Activated CD4-positive, alpha-beta T cell treated with anti-CD3 and anti-CD28 coated beads for 36 hours (primary cell): ENCODE results near the gene TRIB2. TPM values are rescaled to one million over a fixed set of nuclear protein-coding genes. Genes with fewer than 3 reads are reported as not detected.

ENCODE experiments used
- ATAC-seq: fragments of 200-7000 bp; cut with Tn5 transposase; one replicate; pipeline ENCODE4 v1.10.0; 2021; ENCODE audit warnings: mild to moderate bottlenecking, moderate library complexity
- CTCF ChIA-PET: fragments of 350-600 bp; sonication (Branson Sonifier 250); formaldehyde crosslinking; loops from one replicate; lab custom pipeline; 2021; ENCODE audit warnings: antibody characterized with exemption; lab: Charles Lee
- POLR2A ChIA-PET: fragments of 350-600 bp; sonication (Branson Sonifier 250); formaldehyde crosslinking; loops from one replicate; lab custom pipeline; 2021; ENCODE audit warnings: antibody characterized with exemption, inconsistent platforms; lab: Charles Lee
- DNase-seq: peaks from one replicate; pipeline ENCODE4 v3.0.0-alpha.2; 2020
- H3K27ac Mint-ChIP-seq: one replicate; pipeline ENCODE4 v1.8.0; 2021; ENCODE audit warnings: mixed read lengths
- H3K27me3 Mint-ChIP-seq: one replicate; pipeline ENCODE4 v1.8.0; 2021; ENCODE audit warnings: mixed read lengths
- H3K36me3 Mint-ChIP-seq: one replicate; pipeline ENCODE4 v1.8.0; 2021; ENCODE audit warnings: low read depth, mixed read lengths
- H3K4me1 Mint-ChIP-seq: one replicate; pipeline ENCODE4 v1.8.0; 2021; ENCODE audit warnings: mixed read lengths
- H3K4me3 Mint-ChIP-seq: one replicate; pipeline ENCODE4 v1.8.0; 2021; ENCODE audit warnings: mild to moderate bottlenecking, moderate library complexity, mixed read lengths
- H3K9me3 Mint-ChIP-seq: one replicate; pipeline ENCODE4 v1.8.0; 2021; ENCODE audit warnings: low read depth, mixed read lengths
- intact Hi-C, 2 experiments: fragments of 100-400 bp; cut with DNase I in 1 of 2; cut with micrococcal nuclease in 1 of 2; formaldehyde crosslinking; loops; one replicate each; pipeline versions ENCODE4 v1.14.2 to v1.15.1; 2022 to 2024; cut with DNase I, micrococcal nuclease
- total RNA-seq, 2 experiments: library from RNA; stranded (reverse); gene quantifications; one replicate each; pipeline ENCODE4 v1.2.3, GENCODE V29; 2021

TRIB2 gene
- total RNA-seq, 2 experiments from 2014 or later, result 2.7 to 3.7 TPM

GRCh38 chr2:12714391-12715221 is 2.1 kb upstream of the TRIB2 start:
- H3K4me1 Mint-ChIP-seq, result peaks cover 47% of the 10 kb centered on the region

GRCh38 chr2:12715258-12716031 is 1.3 kb upstream of the TRIB2 start:
- no peaks in the 10 kb centered on the region for H3K27me3 Mint-ChIP-seq
- no peaks in the 10 kb centered on the region for H3K9me3 Mint-ChIP-seq
- ChIA-PET POLR2A (interaction anchor here (0.6 to 0.8 kb wide), 2 partner anchors 273 to 292 kb away, joined by 4 to 6 read pairs; no protein-coding TSS in a partner anchor), CTCF (interaction anchor here (0.5 to 2.1 kb wide), 22 partner anchors 8 to 882 kb away, joined by 3 to 13 read pairs (median 3); no protein-coding TSS in a partner anchor)
- intact Hi-C loops, result loop anchor here (1.0 to 10.0 kb wide), 17 partner anchors 142 to 1373 kb away; partner anchors contain the start of gene ROCK2 (in 1 of the 2)
- DNase-seq (no peak), ATAC-seq (no peak)
- H3K36me3 Mint-ChIP-seq, result no peaks in the 10 kb centered on the region
- H3K4me1 Mint-ChIP-seq, result peaks cover 47% of the 10 kb centered on the region
- H3K4me3 Mint-ChIP-seq, result peak overlapping the region; percentile 90
- H3K27ac Mint-ChIP-seq, result no peak overlapping the region

More at GRCh38 chr2:12714391-12715221, 2.1 kb upstream of the TRIB2 start:
- intact Hi-C loops, result loop anchor here (5.0 to 10.0 kb wide), 9 partner anchors 143 to 1372 kb away; partner anchors contain the start of gene ROCK2 (in 1 of the 2)
- Mint-ChIP-seq H3K9me3 (no peaks in the 10 kb centered on the region), H3K27ac (no peak overlapping the region), H3K27me3 (no peaks in the 10 kb centered on the region), H3K4me3 (no peak overlapping the region), H3K36me3 (no peaks in the 10 kb centered on the region)
- no peak for ATAC-seq
- DNase-seq, result no peak
- POLR2A ChIA-PET, result no interaction called here
- CTCF ChIA-PET, result interaction anchor here (0.6 to 1.7 kb wide), 4 partner anchors 46 to 824 kb away, joined by 3 to 6 read pairs (median 3); no protein-coding TSS in a partner anchor

- peak; percentile 88 for DNase-seq
- H3K9me3 Mint-ChIP-seq, result no peaks in the 10 kb centered on the region
- H3K36me3 Mint-ChIP-seq, result no peaks in the 10 kb centered on the region
- intact Hi-C loops, result loop anchor here (1.0 to 10.0 kb wide), 17 partner anchors 141 to 1374 kb away; partner anchors contain the start of gene ROCK2 (in 1 of the 2)
- peak; percentile 40 for ATAC-seq
- H3K4me3 Mint-ChIP-seq, result peak overlapping the region; percentile 90
- peak overlapping the region; percentile 95 for H3K27ac Mint-ChIP-seq
- ChIA-PET POLR2A (interaction anchor here (0.6 to 0.8 kb wide), 2 partner anchors 273 to 291 kb away, joined by 4 to 6 read pairs; no protein-coding TSS in a partner anchor), CTCF (interaction anchor here (0.5 to 2.1 kb wide), 29 partner anchors 8 to 887 kb away, joined by 3 to 13 read pairs (median 4); no protein-coding TSS in a partner anchor)
- H3K27me3 Mint-ChIP-seq, result no peaks in the 10 kb centered on the region
- H3K4me1 Mint-ChIP-seq, result peaks cover 47% of the 10 kb centered on the region
These were observed 779 bp upstream of the TRIB2 start for GRCh38 chr2:12716032-12716281.

GRCh38 chr2:12717191-12718014 is 667 bp downstream of the TRIB2 start:
- H3K27ac Mint-ChIP-seq, result peak overlapping the region; percentile 80
- ATAC-seq (peak; percentile 14), DNase-seq (peak; percentile 67)
- peaks cover 54% of the 10 kb centered on the region for H3K4me1 Mint-ChIP-seq
- H3K27me3 Mint-ChIP-seq, result no peaks in the 10 kb centered on the region
- intact Hi-C loops, result loop anchor here (1.0 to 10.0 kb wide), 15 partner anchors 140 to 1375 kb away; partner anchors contain the start of gene ROCK2 (in 1 of the 2)
- peak overlapping the region; percentile 92 for H3K4me3 Mint-ChIP-seq
- CTCF ChIA-PET, result interaction anchor here (0.6 to 2.1 kb wide), 20 partner anchors 8 to 888 kb away, joined by 3 to 13 read pairs (median 4); no protein-coding TSS in a partner anchor
- no peaks in the 10 kb centered on the region for H3K36me3 Mint-ChIP-seq
- POLR2A ChIA-PET, result interaction anchor here (0.6 to 1.2 kb wide), 2 partner anchors 21 to 641 kb away, joined by 3 read pairs; no protein-coding TSS in a partner anchor
- no peaks in the 10 kb centered on the region for H3K9me3 Mint-ChIP-seq

GRCh38 chr2:12718015-12718671 is 1.4 kb downstream of the TRIB2 start:
- Mint-ChIP-seq H3K4me3 (peak overlapping the region; percentile 92), H3K36me3 (peaks cover 3% of the 10 kb centered on the region), H3K4me1 (peaks cover 62% of the 10 kb centered on the region), H3K9me3 (no peaks in the 10 kb centered on the region), H3K27ac (peak overlapping the region; percentile 70), H3K27me3 (no peaks in the 10 kb centered on the region)
- POLR2A ChIA-PET, result no interaction called here
- DNase-seq (peak; percentile 51), ATAC-seq (peak; percentile 8)
- intact Hi-C loops, result loop anchor here (1.0 to 10.0 kb wide), 12 partner anchors 139 to 1376 kb away; partner anchors contain the start of gene ROCK2 (in 1 of the 2)
- CTCF ChIA-PET, result interaction anchor here (0.6 to 2.1 kb wide), 7 partner anchors 8 to 304 kb away, joined by 3 to 12 read pairs (median 4); no protein-coding TSS in a partner anchor

GRCh38 chr2:12718711-12719399 is 2.1 kb downstream of the TRIB2 start:
- no peak for ATAC-seq
- CTCF ChIA-PET, result no interaction called here
- H3K4me3 Mint-ChIP-seq, result peak overlapping the region; percentile 92
- POLR2A ChIA-PET, result no interaction called here
- H3K27ac Mint-ChIP-seq, result peak overlapping the region; percentile 83
- peaks cover 9% of the 10 kb centered on the region for H3K36me3 Mint-ChIP-seq
- intact Hi-C loops, result loop anchor here (1.0 to 10.0 kb wide), 12 partner anchors 138 to 1377 kb away; partner anchors contain the start of gene ROCK2 (in 1 of the 2)
- DNase-seq, result peak; percentile 47
- peaks cover 68% of the 10 kb centered on the region for H3K4me1 Mint-ChIP-seq
- no peaks in the 10 kb centered on the region for H3K27me3 Mint-ChIP-seq
- H3K9me3 Mint-ChIP-seq, result no peaks in the 10 kb centered on the region

GRCh38 chr2:12719400-12720277 is 2.9 kb downstream of the TRIB2 start:
- POLR2A ChIA-PET, result interaction anchor here (0.8 kb wide), 1 partner anchor 212 kb away, joined by 4 read pairs; no protein-coding TSS in a partner anchor
- peak overlapping the region; percentile 83 for H3K27ac Mint-ChIP-seq
- peak overlapping the region; percentile 92 for H3K4me3 Mint-ChIP-seq
- H3K4me1 Mint-ChIP-seq, result peaks cover 75% of the 10 kb centered on the region
- CTCF ChIA-PET, result interaction anchor here (2.7 kb wide), 1 partner anchor 18 kb away, joined by 8 read pairs; no protein-coding TSS in a partner anchor
- intact Hi-C loops, result loop anchor here (2.0 to 10.0 kb wide), 13 partner anchors 138 to 1377 kb away; partner anchors contain the start of gene ROCK2 (in 1 of the 2)
- ATAC-seq (no peak), DNase-seq (no peak)
- no peaks in the 10 kb centered on the region for H3K9me3 Mint-ChIP-seq
- H3K36me3 Mint-ChIP-seq, result peaks cover 10% of the 10 kb centered on the region
- H3K27me3 Mint-ChIP-seq, result no peaks in the 10 kb centered on the region

- CTCF ChIA-PET, result interaction anchor here (0.8 to 2.7 kb wide), 2 partner anchors 10 to 18 kb away, joined by 3 to 8 read pairs; no protein-coding TSS in a partner anchor
- no peak for ATAC-seq
- Mint-ChIP-seq H3K4me1 (peaks cover 75% of the 10 kb centered on the region), H3K27ac (peak overlapping the region; percentile 23), H3K27me3 (no peaks in the 10 kb centered on the region), H3K36me3 (peaks cover 10% of the 10 kb centered on the region), H3K9me3 (no peaks in the 10 kb centered on the region), H3K4me3 (peak overlapping the region; percentile 92)
- no peak for DNase-seq
- intact Hi-C loops, result loop anchor here (2.0 to 5.0 kb wide), 3 partner anchors 137 to 969 kb away; no protein-coding TSS in a partner anchor
- POLR2A ChIA-PET, result interaction anchor here (0.8 kb wide), 1 partner anchor 213 kb away, joined by 4 read pairs; no protein-coding TSS in a partner anchor
These were observed 3.5 kb downstream of the TRIB2 start for GRCh38 chr2:12720278-12720620.
